Neural crest cell (in vitro differentiated cells): ENCODE measurements around the gene TTC7B. TPM values are rescaled to one million over a fixed set of nuclear protein-coding genes. Genes with fewer than 3 reads are reported as not detected.

ENCODE experiments used
- DNase-seq: peaks from one replicate; pipeline ENCODE4 v3.0.0; 2021; ENCODE audit warnings: low read depth, mixed read lengths, low spot score
- H3K27ac Mint-ChIP-seq: one replicate; pipeline ENCODE4 v1.8.0; 2021; ENCODE audit warnings: mild to moderate bottlenecking, mixed read lengths; ENCODE audit not compliant: unreplicated experiment
- H3K27me3 Mint-ChIP-seq: 2 replicates; pipeline ENCODE4 v1.8.0; 2021; ENCODE audit warnings: low read depth, mild to moderate bottlenecking, mixed read lengths
- H3K36me3 Mint-ChIP-seq: 2 replicates; pipeline ENCODE4 v1.8.0; 2021; ENCODE audit warnings: low read depth, mild to moderate bottlenecking, mixed read lengths
- H3K4me1 Mint-ChIP-seq: 2 replicates; pipeline ENCODE4 v1.8.0; 2021; ENCODE audit warnings: mixed read lengths
- H3K4me3 Mint-ChIP-seq: one replicate; pipeline ENCODE4 v1.8.0; 2021; ENCODE audit warnings: mild to moderate bottlenecking, mixed read lengths
- H3K9me3 Mint-ChIP-seq: 2 replicates; pipeline ENCODE4 v1.8.0; 2021; ENCODE audit warnings: mixed read lengths
- CTCF ChIP-seq: fragments of 200-600 bp; sonication (generic); conservative IDR thresholded peaks from 2 replicates; pipeline ENCODE4 v1.5.0; 2021; ENCODE audit warnings: antibody characterized with exemption, mild to moderate bottlenecking
- total RNA-seq: library from RNA; stranded (reverse); gene quantifications from 2 replicates; pipeline ENCODE4 v1.2.1, GENCODE V29; 2021

TTC7B gene
- total RNA-seq, 1 donor from 2014 or later, result 56.4 TPM

GRCh38 chr14:90495357-90496276, 320.6 kb downstream of the TTC7B start:
- TF ChIP-seq CTCF, result no peak
- H3K9me3 Mint-ChIP-seq, result peaks cover 6% of the 10 kb centered on the region
- peak; percentile 77 for DNase-seq
- peaks cover 27% of the 10 kb centered on the region for H3K4me1 Mint-ChIP-seq
- no peak overlapping the region for H3K27ac Mint-ChIP-seq
- no peaks in the 10 kb centered on the region for H3K36me3 Mint-ChIP-seq
- H3K27me3 Mint-ChIP-seq, result peaks cover 23% of the 10 kb centered on the region
- no peak overlapping the region for H3K4me3 Mint-ChIP-seq

- Mint-ChIP-seq H3K9me3 (peaks cover 2% of the 10 kb centered on the region), H3K4me3 (no peak overlapping the region), H3K36me3 (no peaks in the 10 kb centered on the region), H3K27me3 (no peaks in the 10 kb centered on the region), H3K4me1 (peaks cover 34% of the 10 kb centered on the region), H3K27ac (peak overlapping the region; percentile 91)
- no peak for TF ChIP-seq CTCF
- DNase-seq, result no peak
Measured at GRCh38 chr14:90491911-90492531, 324.2 kb downstream of the TTC7B start.

GRCh38 chr14:90491221-90491885, 324.9 kb downstream of the TTC7B start:
- H3K9me3 Mint-ChIP-seq, result peaks cover 2% of the 10 kb centered on the region
- H3K36me3 Mint-ChIP-seq, result no peaks in the 10 kb centered on the region
- TF ChIP-seq CTCF, result no peak
- DNase-seq, result peak; percentile 23
- H3K4me1 Mint-ChIP-seq, result peaks cover 38% of the 10 kb centered on the region
- H3K27ac Mint-ChIP-seq, result peak overlapping the region; percentile 91
- H3K27me3 Mint-ChIP-seq, result no peaks in the 10 kb centered on the region
- no peak overlapping the region for H3K4me3 Mint-ChIP-seq

- H3K27me3 Mint-ChIP-seq, result no peaks in the 10 kb centered on the region
- no peak for DNase-seq
- H3K27ac Mint-ChIP-seq, result no peak overlapping the region
- H3K4me1 Mint-ChIP-seq, result peaks cover 39% of the 10 kb centered on the region
- no peaks in the 10 kb centered on the region for H3K36me3 Mint-ChIP-seq
- H3K9me3 Mint-ChIP-seq, result peaks cover 2% of the 10 kb centered on the region
- no peak overlapping the region for H3K4me3 Mint-ChIP-seq
- TF ChIP-seq CTCF, result no peak
Measured at GRCh38 chr14:90490720-90491050, 325.5 kb downstream of the TTC7B start.

DNA sequence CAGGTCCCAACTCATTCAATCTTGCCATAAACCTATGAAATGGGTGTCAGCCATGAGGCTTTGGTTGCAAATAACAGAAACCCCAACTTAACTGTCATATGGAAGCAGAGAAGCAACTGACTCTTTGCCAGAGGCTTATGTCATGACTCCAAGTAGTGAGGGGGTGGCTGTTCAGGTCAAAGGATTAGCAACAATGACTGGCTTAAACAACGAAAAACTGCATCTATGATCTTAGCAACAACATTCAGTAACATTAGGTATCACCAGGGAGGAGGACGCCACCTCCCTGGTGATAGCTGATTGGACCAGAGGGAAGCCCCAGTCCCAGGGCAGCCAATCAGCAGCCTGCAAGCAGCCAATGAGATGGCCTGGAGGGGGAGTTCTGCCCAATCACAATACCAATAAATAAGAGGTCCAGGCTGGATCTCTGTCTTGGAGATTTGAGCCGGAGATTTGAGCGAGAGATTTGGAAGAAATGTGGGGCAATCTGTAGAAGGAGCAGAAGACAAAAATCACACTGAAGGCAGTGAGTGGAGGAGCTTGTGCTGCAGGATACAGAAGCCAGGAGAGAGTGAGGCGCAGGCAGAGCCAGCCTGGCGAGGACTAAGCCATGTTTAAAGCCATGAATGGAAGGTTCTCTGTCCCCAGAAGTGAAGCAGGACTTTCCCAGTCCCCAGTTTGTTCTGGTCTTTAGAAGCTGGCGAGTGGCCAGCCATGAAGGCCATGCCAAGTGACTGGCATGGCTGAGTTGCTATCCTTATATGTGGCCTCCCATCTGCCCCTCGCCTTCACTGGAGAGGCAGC, 326.1 kb downstream of the TTC7B start:
- peaks cover 35% of the 10 kb centered on the region for H3K4me1 Mint-ChIP-seq
- no peaks in the 10 kb centered on the region for H3K36me3 Mint-ChIP-seq
- H3K9me3 Mint-ChIP-seq, result no peaks in the 10 kb centered on the region
- no peaks in the 10 kb centered on the region for H3K27me3 Mint-ChIP-seq
- TF ChIP-seq CTCF, result no peak
- H3K4me3 Mint-ChIP-seq, result no peak overlapping the region
- no peak overlapping the region for H3K27ac Mint-ChIP-seq
- no peak for DNase-seq
